ENCODE measurements around the gene VWC2. TPM values are rescaled to one million over a fixed set of nuclear protein-coding genes. Genes with fewer than 3 reads are reported as not detected.

VWC2 gene
- polyA plus RNA-seq, 1 of the 3 experiments (the other 2 are of a cell fraction): not detected

- TF ChIP-seq ZBTB33 (IDR thresholded peaks at IDR 0.05; ENCODE audit: borderline replicate concordance, low read depth) (no peak), MXI1 (IDR thresholded peaks at IDR 0.05; ENCODE audit: low read depth, low read length) (no peak), PBX3 (IDR thresholded peaks at IDR 0.05) (no peak), TCF12 (IDR thresholded peaks at IDR 0.05) (no peak), JUND (IDR thresholded peaks at IDR 0.05) (no peak), FOXJ3 (CRISPR knock-in tag; IDR thresholded peaks at IDR 0.05) (no peak), MAX (IDR thresholded peaks at IDR 0.05; ENCODE audit: low read depth) (no peak), SIN3A (IDR thresholded peaks at IDR 0.05; ENCODE audit: borderline replicate concordance, low read depth, low read length) (no peak), FOXM1 (IDR thresholded peaks at IDR 0.05; ENCODE audit: low read depth) (no peak)
Observed at GRCh38 chr7:49789736-49790135, 16.3 kb downstream of the VWC2 start (continued).

GRCh38 chr7:49790209-49790608 is 16.8 kb downstream of the VWC2 start:
- no peak overlapping the region for H3K4me3 ChIP-seq (ENCODE audit: low read depth in 2 of 2, low read length in 1 of 2)
- no peaks in the 10 kb centered on the region for H3K9me2 ChIP-seq
- TF ChIP-seq RXRA (IDR thresholded peaks at IDR 0.05; ENCODE audit: borderline replicate concordance, low read depth): no peak
- no peak for TF ChIP-seq REST (IDR thresholded peaks at IDR 0.05; ENCODE audit: low read depth, low read length)
- TF ChIP-seq MEF2A (IDR thresholded peaks at IDR 0.05; ENCODE audit: borderline replicate concordance, low read depth): no peak
- TF ChIP-seq FOXM1 (IDR thresholded peaks at IDR 0.05; ENCODE audit: low read depth): no peak
- TF ChIP-seq YY1 (IDR thresholded peaks at IDR 0.05; ENCODE audit: low read depth): no peak
- no peak for TF ChIP-seq SMC3 (IDR thresholded peaks at IDR 0.05; ENCODE audit: low read depth, low read length)
- no peak for TF ChIP-seq ELF1 (IDR thresholded peaks at IDR 0.05)
- TF ChIP-seq JUND (IDR thresholded peaks at IDR 0.05): no peak
- no peak for TF ChIP-seq GABPA (IDR thresholded peaks at IDR 0.05; ENCODE audit: low read depth)
- TF ChIP-seq RAD21 (IDR thresholded peaks at IDR 0.05; ENCODE audit: low read length): no peak
- TF ChIP-seq TEAD4 (IDR thresholded peaks at IDR 0.05; ENCODE audit: borderline replicate concordance, insufficient read depth): no peak
- TF ChIP-seq USF1 (IDR thresholded peaks at IDR 0.05; ENCODE audit: borderline replicate concordance, low read depth): no peak
- H3K4me1 ChIP-seq (ENCODE audit: control insufficient read depth in 1 of 2, insufficient read depth in 2 of 2, low read depth in 1 of 2, low read length in 1 of 2): no peaks in the 10 kb centered on the region
- H3K27ac ChIP-seq (ENCODE audit: low read depth in 2 of 2, low read length in 1 of 2): no peak overlapping the region
- no peak overlapping the region for H2AFZ ChIP-seq (ENCODE audit: low read depth)
- H3K4me2 ChIP-seq: no peak overlapping the region
- DNase-seq: no peak
- H3K27me3 ChIP-seq (ENCODE audit: insufficient read depth): peaks cover 19% of the 10 kb centered on the region; the same call in 1 of the 2 replicates
- H3F3A ChIP-seq (replicated peaks; ENCODE audit: insufficient read depth): no peaks in the 10 kb centered on the region
- H3K9me3 ChIP-seq: no peaks in the 10 kb centered on the region
- H3K9ac ChIP-seq: no peak overlapping the region
- POLR2A ChIA-PET: no interaction called here
- CTCF ChIA-PET: interaction anchor here (1.7 to 1.8 kb wide), 2 partner anchors 16 to 789 kb away, joined by 4 to 5 read pairs; partner anchors contain the start of gene VWC2
- no peaks in the 10 kb centered on the region for H3K79me2 ChIP-seq (ENCODE audit: insufficient read depth)
- H3K36me3 ChIP-seq (replicated peaks in 1 of 2; ENCODE audit: control insufficient read depth in 1 of 2, insufficient read depth in 2 of 2, low read length in 1 of 2): no peaks in the 10 kb centered on the region
- H4K20me1 ChIP-seq (ENCODE audit: insufficient read depth): no peaks in the 10 kb centered on the region
- WGBS (ENCODE audit: low lambda C conversion rate): 0% methylated on average over 2 of the region's 2 CpGs
